ENCODE data around the gene ZNF143.

The ZNF143 gene

DNA sequence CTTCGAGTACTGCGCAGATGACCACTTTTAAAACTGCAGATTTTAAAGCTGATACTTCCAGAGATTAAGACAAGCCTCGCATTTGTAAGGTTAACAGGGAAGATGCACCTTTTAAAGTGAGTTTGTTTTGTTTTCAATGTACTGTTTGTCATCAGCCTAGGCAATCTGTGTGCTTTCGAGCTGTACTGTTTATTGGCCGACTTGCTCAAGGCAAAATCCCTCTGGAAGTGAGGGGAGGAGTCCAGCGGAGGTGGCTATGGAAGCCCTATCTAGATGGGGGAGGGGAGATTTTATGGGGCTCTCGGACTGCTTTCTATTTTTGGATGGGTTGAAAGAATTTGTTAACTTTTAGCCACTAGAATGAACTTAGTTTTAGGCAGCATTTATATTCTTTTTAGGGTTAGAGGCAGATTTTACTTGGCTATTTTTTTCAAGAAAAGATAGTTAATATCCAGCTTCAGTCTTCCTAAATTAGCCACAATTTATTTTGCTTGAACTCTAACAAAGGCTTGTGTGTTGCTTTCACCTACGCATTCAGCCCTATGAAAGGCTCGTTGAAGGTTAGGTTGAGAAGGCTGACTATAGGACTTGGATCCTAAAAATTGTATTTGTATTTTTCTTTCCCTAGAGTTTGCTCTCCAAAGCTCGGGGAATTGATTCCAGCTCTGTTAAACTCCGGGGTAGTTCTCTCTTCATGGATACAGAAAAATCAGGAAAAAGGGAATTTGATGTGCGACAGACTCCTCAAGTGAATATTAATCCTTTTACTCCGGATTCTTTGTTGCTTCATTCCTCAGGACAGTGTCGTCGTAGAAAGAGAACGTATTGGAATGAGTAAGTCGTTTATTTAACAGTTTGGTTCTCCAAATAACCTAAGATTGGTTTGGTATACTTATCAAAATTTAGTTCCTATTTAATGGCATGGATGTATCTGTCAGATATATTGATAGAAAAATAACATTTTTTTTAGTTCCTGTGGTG, 114.7 kb downstream of the ZNF143 start:
- DNase-seq (ENCODE audit: low read depth in 2 of 2): no peak

DNA sequence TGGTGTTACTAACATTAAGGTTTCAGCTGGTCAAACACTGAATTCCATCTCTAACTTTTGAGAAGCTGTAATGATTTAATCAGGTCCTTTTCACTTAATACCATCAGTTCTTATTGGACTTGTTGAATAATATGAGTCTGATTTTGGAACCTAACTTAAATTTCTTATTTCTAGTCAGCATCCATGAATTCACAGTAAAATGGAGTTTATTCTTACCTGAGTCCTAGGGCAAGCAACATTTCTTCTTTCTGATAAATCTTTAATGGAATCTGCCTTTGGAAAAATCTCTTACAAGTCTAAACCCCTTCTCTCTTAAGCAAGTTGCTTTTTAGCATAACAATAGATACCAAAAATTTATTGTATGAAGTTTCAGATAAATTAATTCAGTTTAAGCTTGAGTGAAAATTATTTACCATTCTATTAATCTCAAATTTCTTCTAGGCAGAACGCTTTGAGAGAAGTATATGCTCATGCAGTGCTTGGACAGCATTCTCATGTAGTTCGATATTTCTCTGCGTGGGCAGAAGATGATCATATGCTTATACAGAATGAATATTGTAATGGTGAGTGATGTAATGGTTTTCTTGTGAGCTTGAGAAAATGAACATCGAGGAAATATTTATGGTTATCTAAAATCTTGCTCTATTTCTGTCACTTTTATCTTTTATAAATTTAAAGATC, 116.0 kb downstream of the ZNF143 start:
- DNase-seq (ENCODE audit: low read depth in 2 of 2): no peak

DNA sequence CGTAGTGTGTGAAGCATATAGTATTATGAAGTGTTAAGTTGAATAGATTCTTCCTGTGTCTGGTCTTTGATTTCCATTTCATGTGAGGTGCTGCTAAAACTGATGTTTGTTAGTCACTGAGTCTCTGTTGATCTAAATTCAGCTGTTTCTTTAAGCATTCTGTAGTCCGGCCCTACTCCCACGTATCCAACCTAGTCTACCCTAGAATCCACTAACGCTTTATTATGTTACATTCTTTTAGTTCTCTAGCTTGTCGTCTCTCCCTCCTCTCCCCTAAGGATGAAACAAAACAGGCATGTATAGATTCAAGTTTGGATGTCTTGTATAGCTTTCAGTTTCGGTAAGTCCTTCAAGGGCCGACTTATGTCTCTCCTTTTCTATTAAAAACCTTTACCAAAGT, 116.7 kb downstream of the ZNF143 start:
- DNase-seq (ENCODE audit: low read depth in 2 of 2): no peak

Measured in stimulated activated CD4-positive, alpha-beta T cell treated with anti-CD3 and anti-CD28 coated beads, Interleukin-4, amount 100 ng/mL, for 48 hours (primary cell).